Stimulated activated CD8-positive, alpha-beta memory T cell treated with anti-CD3 and anti-CD28 coated beads, Interleukin-7, amount 100 ng/mL, for 1 hour (primary cell): ENCODE results near the gene RALGDS.
"Not testable (repeated sequence)": the region's sequence is repeated elsewhere in the genome, so short reads cannot be mapped to it uniquely, and the experiment has no call there.

Experiments used
- DNase-seq, 2 donors: peaks; one replicate each; pipeline ENCODE4 v3.0.0-alpha.2; 2020; ENCODE audit warnings: low read depth in 2 of 2

Gene RALGDS

DNA sequence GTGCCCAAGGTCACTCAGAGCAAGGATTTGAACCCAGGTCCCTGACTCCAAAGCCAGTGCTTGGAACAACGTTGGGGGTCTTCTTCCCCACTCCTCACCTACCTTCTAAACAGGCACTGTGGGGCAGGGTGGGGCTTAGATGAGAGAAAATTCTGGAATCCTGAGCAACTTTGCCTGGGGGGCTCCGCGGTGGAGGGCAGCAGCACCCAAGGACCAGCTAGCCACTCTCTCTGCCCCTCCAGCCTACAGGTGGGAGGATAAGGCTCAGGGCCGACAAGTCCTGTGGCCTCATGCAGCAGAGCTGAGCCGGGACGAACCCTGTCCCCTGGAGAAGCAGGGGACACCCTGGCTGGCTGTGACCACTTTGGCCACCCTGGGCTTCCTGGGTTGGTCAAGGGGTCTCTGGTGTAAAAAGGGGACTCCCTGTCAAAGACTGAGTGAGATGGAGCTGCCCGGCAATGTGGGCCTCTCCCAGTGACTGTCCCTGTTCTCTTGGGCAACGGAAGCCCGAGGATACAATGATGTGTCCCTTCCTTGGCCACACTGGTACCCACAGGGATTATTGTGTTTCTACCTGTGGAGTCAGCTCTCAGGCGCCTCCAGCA lies 32.8 kb downstream of the RALGDS start:
- DNase-seq, result no peak

DNA sequence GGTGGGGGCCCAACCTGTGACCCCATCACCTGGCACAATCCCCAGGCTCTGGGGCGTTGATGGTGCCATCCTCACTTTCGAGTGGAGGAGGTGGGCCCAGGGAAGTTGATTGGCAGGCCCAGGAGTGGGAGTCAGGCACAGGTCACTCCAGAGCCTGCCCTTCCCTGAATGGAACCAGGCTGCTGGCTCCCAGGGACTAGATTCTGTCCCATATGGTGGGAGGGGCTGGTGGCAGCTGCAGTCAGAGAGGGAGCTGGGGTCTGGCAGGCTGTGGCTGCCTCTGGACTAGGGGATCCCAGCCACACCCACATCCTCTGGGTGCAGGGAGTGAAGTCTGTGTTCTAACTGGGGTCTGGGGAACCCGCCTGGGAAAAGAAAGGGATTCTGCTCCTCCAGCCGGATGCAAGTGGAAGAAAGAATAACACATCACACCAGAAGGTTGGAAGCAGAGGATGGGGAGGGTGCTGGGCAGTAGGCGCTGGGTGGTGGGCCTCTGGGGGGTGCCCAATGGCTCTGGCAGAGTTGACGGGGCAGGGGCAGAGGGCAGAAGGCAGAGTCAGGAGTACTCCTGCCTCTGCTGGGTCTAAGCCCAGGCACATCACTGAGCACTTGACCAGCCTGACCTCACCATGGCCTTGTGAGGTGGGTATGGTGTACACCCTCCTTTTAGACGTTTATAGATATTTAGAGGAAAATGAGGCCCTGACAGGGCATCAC lies 33.5 kb downstream of the RALGDS start:
- no peak for DNase-seq

DNA sequence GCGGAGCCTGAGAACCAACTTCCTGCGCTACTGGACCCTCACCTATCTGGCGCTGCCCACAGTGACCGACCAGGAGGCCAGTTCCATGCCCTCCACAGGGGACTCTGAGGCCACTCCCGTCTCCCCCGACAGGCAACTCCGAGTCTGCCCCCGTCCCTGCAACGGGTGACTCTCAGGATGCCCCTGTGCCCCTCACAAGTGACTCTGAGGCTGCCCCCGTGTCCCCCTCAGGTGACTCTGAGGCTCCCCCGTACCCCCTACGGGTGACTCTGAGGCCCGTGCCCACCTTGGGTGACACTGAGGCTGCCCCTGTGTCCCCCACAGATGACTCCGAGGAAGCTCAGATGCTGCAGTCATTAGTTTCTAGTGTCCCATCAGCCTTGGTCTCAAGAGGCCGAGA lies 34.1 kb downstream of the RALGDS start:
- no peak for DNase-seq

DNA sequence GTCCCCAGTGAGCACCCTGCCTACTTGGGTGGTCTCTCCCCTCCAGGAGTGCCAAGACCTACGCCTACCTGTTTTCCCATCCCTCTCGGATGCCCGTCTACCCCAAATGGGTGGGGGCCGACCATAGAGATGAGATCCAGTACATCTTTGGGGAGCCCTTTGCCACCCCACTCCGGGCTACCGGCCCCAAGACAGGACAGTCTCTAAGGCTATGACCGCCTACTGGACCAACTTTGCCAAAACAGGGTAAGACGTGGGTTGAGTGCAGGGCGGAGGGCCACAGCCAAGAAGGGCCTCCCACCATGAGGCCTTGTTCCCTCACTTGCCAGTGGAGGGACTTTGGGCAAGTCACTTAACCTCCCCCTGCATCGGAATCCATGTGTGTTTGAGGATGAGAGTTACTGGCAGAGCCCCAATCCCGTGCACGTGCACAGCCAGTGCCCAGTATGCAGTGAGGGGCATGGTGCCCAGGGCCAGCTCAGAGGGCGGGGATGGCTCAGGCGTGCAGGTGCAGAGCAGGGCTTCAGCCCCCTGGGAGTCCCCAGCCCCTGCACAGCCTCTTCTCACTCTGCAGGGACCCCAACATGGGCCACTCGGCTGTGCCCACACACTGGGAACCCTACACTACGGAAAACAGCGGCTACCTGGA lies 34.7 kb downstream of the RALGDS start:
- not testable (repeated sequence) for DNase-seq

DNA sequence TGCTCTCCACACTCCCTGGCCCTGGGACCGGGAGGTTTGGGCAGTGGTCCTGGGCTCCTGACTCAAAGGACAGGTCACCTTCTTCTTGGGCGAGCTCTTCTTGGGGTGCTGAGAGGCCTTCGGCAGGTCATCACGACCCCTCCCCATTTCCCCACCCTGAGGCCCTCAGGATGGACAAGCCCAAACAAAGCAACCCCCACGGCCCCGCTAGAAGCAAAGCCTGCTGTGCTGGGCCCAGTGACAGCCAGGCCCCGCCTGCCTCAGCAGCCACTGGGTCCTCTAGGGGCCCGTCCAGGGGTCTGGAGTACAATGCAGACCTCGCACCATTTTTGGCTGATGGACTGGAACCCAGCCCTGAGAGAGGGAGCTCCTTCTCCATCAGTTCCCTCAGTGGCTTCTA lies 37.4 kb downstream of the RALGDS start:
- not testable (repeated sequence) for DNase-seq

DNA sequence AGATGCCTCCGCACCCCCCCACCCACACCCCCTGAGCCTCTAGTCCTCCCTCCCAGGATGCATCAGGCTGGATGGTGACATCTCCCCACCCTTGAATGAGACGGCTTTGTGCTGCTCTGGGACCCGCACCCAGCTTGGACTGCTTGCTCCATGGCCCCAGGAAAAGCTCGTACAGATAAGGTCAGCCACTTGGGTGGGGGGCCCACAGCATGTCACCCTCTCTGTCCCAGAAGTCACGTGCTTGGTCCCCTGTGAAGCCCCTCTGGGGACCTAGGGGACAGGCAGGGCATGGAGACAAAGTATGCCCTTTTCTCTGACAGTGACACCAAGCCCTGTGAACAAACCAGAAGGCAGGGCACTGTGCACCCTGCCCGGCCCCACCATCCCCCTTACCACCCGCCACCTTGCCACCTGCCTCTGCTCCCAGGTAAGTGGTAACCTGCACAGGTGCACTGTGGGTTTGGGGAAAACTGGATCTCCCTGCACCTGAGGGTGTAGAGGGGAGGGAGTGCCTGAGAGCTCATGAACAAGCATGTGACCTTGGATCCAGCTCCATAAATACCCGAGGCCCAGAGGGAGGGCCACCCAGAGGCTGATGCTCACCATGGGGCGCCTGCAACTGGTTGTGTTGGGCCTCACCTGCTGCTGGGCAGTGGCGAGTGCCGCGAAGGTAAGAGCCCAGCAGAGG lies 38.9 kb downstream of the RALGDS start:
- not testable (repeated sequence) for DNase-seq

DNA sequence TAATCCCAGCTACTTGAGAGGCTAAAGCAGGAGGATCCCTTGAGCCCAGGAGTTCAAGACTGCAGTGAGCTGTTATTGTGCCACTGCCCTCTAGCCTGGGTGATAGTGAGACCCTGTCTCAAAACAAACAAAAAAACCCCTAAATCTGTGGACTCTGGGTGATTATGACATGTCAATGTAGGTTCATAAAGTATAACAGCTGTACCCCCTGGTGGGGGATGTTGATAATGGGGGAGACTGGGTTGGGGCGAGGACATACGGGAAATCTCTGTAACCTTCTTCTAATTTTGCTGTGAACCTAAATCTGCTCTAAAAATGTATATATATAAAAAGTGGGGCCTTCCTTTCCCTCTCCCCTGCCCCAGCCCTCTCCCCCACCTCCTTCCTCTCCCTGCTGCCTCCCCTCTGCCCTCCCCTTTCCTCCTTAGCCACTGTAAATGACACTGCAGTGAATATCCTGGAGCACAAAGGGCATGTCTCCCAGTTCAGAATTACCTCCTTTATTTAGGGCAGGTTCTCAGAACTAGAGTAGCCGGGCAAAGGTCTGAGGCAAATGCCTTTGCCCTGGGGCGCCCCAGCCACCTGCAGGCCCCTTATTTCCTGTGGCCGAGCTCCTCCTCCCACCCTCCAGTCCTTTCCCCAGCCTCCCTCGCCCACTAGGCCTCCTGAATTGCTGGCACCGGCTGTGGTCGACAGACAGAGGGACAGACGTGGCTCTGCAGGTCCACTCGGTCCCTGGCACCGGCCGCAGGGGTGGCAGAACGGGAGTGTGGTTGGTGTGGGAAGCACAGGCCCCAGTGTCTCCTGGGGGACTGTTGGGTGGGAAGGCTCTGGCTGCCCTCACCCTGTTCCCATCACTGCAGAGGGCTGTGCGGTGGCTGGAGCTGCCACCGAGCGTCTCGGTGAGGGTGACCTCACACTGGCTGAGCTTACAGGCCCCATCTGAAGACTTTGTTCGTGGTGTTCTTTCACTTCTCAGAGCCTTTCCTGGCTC lies 40.0 kb downstream of the RALGDS start:
- not testable (repeated sequence) for DNase-seq

DNA sequence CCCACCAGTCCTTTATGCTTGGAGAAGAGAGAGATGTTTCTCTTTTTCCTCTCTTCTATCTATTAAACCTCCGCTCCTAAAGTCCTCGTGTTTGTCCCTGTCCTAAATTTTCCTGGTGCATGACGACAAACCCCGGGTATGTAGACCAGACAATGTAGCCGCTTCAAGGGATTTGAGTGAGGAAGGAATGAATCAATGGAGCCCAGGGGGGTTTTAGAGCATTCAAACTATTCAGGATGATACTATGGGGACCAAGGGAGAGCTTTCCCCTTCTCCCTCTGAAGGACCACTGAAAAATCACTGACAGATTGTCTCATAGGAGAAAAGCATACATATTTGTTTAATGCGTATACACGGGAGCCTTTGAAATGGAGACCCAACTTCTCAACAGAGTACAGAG lies 40.9 kb downstream of the RALGDS start:
- DNase-seq, result no peak

DNA sequence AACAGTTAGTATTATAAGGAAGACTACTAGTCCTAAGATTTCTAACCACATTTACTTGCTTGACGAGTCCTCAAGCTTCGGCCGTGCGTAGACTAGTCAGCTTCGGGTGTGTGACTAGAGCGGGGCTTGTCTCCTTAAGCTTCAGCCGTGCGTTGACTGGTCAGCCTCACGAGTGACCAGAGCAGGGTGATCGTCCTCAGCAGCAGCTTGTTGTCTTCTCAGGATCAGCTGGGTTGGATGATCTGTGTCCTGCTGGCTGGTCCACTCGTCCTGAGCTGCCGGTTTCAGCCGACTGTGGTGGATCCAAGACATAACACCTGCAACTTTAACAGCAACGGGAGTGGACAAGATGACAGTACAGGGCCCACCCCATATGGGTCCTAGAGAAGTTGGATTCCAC lies 42.6 kb downstream of the RALGDS start:
- DNase-seq, result no peak

DNA sequence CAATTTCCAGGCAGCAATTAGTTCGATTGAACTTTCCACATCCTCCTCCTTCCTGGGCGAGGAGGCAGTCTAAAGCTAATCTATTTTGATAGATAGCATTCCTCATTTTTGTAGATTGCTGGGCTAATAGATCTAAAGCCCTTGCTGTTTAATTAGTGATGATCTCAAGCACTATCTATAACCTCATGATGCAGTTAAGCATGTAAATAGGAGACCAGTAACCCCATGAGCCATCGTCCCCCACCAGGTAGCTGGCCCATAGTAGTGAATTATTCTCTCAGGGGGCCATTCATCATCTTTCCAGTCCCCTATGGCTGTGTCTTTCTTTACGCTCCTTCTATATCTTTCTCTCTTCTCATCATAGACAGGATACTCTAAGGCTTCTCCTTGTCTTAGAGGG lies 44.3 kb downstream of the RALGDS start:
- no peak for DNase-seq

DNA sequence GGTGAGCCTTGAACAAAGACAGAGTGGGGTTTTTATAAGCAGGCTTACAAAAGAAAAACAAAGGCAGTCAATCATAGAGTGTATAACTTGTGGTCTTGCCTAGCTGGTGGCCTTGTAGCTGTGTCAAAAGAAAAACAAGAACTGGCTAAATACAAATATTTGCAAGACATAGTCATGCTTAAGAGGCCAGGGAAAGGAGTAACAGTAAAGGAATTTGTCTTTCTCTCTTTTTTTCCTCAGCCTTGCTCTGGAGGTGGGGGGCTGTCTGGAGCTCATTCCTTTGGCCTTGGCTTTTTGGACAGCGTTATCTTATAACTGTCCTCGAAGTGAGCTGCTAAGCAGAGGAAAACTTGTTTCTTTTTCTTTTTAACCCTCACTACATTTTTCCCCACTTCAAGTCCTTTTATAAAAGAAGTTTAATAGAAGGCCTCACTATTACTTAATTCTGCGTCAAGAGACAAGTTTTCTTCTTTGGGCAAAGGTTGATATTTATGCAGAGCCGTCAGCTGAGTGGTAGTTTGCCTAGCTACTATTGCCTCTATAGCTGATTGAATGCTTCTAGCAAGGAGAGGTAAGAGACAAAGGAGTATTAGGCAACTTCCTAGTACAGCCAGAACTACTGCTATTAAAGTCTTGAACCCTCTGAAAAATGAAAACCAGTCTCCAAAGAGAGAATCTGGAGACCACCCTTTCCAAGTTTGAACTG lies 45.0 kb downstream of the RALGDS start:
- DNase-seq, result no peak

DNA sequence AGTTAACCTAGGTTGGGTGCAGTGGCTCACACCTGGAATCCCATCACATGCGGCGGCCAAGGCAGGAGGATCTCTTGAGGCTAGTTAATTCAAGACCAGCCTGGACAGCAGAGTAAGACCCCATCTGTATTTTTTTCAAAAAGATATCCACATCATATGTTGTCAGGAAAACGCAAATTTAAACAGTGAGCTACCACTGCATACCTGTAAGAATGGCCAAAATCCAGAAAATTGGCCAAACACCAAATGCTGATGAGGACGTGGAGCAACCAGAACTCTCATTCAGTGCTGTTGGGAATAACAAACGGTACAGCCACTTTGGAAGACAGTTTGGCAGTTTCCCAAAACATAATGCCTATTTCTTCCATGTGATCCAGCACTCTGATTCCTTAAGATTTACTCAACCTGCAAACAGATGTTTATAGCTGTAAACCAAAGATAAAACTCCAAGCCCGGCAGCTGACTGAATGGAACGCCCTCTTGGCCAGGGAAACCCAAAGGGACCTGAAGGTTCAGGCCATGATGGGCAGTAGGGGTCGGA lies 46.9 kb downstream of the RALGDS start:
- DNase-seq, result no peak

DNA sequence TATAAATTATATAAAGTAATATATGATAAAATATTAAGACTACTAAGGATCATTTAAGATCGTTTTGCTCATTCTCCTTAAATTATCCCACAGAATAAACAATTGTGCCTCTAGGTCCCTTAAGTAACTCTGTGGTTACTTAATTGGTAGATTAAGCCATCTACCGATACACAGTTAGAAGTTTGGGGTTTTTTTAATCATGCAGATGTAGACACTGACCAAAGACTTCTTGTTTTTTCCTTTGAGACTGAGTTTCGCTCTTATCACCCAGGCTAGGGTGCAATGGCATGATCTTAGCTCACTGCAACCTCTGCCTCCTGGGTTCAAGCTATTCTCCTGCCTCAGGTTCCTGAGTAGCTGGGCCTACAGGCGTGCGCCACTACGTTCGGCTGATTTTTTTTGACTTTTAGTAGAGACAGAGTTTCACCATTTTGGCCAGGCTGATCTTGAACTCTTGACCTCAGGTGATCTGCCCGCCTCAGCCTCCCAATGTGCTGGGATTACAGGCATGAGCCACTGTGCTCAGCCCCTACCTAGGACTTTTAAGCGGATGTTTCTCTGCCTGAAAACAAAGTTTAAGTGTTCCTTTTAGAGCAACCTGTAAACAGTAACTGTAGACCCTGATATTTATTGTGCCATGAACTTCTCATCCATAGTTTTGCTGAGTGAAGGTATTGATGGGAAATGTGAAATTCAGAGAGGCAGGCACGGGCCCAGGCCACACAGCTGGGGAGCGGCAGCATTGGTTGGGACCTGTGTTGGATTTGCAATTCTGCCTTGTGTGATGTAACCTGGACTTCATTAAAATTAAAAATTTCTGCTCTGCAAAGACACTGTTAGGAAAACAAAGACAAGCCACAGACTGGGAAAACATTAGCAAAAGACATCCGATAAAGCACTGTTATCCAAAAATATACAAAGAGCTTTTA lies 47.7 kb downstream of the RALGDS start:
- no peak for DNase-seq

DNA sequence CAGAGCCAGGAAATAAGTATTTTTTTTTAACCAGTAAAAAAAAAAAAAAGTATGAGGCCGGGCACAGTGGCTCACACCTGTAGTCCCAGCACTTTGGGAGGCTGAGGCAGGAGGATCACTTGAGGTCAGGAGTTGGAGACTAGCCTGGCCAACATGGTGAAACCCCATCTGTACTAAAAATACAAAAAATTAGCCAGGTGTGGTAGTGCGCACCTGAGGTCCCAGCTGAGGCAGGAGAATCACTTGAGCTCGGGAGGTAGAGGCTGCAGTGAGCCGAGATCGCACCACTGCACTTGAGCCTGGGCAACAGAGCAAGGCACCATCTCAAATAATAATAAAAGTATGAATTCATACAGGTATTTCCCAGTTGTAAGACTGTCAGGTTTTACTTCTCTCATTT lies 48.8 kb downstream of the RALGDS start:
- not testable (repeated sequence) for DNase-seq

DNA sequence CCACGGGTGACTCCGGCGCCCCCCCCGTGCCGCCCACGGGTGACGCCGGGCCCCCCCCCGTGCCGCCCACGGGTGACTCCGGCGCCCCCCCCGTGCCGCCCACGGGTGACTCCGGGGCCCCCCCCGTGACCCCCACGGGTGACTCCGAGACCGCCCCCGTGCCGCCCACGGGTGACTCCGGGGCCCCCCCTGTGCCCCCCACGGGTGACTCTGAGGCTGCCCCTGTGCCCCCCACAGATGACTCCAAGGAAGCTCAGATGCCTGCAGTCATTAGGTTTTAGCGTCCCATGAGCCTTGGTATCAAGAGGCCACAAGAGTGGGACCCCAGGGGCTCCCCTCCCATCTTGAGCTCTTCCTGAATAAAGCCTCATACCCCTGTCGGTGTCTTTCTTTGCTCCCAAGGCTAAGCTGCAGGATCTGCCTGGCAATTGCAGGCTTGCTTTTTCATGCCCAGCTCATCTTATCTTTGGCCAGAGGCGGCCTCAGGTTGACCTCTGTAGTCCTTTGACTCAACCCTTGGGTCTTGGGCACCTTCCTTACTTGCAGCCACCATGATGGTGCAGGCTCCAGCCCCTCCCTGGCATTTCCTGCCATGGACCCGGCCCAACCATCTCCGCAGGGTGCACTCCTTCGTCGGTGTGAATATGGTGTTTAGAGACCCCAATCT lies 49.4 kb downstream of the RALGDS start:
- DNase-seq, result no peak

DNA sequence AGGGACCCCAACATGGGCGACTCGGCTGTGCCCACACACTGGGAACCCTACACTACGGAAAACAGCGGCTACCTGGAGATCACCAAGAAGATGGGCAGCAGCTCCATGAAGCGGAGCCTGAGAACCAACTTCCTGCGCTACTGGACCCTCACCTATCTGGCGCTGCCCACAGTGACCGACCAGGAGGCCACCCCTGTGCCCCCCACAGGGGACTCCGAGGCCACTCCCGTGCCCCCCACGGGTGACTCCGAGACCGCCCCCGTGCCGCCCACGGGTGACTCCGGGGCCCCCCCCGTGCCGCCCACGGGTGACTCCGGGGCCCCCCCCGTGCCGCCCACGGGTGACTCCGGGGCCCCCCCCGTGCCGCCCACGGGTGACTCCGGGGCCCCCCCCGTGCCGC lies 50.1 kb downstream of the RALGDS start:
- DNase-seq, result not testable (repeated sequence)

DNA sequence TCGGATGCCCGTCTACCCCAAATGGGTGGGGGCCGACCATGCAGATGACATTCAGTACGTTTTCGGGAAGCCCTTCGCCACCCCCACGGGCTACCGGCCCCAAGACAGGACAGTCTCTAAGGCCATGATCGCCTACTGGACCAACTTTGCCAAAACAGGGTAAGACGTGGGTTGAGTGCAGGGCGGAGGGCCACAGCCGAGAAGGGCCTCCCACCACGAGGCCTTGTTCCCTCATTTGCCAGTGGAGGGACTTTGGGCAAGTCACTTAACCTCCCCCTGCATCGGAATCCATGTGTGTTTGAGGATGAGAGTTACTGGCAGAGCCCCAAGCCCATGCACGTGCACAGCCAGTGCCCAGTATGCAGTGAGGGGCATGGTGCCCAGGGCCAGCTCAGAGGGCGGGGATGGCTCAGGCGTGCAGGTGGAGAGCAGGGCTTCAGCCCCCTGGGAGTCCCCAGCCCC lies 50.5 kb downstream of the RALGDS start:
- not testable (repeated sequence) for DNase-seq

DNA sequence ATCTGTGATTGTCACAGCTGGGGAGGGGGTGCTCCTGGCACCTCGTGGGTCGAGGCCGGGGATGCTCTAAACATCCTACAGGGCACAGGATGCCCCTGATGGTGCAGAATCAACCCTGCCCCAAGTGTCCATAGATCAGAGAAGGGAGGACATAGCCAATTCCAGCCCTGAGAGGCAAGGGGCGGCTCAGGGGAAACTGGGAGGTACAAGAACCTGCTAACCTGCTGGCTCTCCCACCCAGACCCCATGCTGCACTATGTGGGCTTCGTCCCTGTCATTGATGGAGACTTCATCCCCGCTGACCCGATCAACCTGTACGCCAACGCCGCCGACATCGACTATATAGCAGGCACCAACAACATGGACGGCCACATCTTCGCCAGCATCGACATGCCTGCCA lies 52.6 kb downstream of the RALGDS start:
- DNase-seq, result not testable (repeated sequence)

DNA sequence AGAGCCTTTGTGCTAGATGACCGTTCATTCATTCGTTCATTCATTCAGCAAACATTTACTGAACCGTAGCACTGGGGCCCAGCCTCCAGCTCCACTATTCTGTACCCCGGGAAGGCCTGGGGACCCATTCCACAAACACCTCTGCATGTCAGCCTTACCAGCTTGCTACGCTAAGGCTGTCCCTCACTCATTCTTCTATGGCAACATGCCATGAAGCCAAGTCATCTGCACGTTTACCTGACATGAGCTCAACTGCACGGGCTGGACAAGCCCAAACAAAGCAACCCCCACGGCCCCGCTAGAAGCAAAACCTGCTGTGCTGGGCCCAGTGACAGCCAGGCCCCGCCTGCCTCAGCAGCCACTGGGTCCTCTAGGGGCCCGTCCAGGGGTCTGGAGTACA lies 53.2 kb downstream of the RALGDS start:
- no peak for DNase-seq
